ENCODE data around the gene TIMP2.

TIMP2 gene

DNA sequence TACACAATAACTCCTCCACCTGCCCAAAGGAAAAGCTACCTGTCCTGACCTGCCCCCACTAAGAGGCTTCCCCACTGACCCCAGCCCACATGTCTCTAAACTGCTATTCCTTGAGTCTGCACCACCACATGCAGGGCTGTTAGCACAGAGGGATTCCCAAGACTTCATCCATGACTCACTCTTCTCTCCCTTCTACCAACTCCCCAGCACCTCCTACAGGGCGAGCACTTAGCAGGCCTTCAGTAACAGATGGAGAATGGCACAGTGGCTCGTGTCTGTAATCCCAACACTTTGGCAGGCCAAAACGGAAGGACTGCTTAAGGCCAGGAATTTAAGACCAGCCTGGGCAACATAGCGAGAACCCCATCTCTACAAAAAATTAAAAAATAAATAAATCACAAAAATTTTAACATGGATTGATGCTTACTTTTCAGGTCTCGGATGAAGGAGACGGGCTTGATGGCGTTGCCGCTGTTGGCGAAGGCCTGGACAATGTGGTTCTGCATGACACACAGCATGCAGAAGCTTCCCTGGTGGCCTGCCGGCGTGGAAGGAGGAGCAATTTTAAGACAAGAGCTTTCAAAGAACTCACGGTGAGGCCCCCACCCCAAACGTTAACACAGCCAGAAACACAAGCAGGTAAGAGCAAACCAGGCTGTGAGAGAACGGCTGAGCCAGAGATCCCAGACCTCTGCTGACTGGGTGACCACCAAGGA, 96.6 kb downstream of the TIMP2 start:
- peaks cover 11% of the 10 kb centered on the region for H3K4me1 ChIP-seq (ENCODE audit: low read length)
- peaks cover 79% of the 10 kb centered on the region for H3K79me2 ChIP-seq (ENCODE audit: low read length)

DNA sequence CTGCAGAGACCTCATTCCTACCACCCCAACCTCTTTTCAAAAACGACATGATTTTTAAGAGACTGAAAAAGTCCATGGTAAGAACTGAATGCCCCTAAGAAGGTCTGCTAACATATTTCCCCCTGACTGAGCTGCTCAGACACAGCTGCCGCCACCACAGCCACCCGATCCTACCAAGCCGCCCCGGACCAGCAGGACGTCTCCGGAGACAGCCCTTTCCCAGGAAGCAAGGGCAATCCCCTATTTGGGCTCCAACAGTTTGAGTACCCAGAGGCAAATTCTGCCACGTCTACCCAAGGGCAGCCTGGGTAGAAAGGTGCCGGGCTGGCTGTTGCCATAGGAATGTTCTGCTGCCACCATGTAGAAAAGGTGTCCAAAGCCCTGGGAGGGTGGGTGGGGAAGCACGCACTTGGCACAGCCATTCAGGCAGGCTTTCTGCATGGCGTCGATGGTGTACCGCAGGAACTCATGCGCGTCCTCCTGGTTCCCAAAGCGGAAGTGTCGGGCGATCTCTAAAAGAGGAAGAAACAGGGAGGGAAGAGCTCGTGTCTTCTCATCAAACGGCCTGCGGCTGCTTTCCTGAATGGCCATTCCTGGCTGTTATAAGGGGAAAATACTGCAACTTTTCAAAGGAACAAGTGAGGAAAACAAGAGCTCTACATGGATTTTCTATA, 98.2 kb downstream of the TIMP2 start:
- TF ChIP-seq, protein P1, sequence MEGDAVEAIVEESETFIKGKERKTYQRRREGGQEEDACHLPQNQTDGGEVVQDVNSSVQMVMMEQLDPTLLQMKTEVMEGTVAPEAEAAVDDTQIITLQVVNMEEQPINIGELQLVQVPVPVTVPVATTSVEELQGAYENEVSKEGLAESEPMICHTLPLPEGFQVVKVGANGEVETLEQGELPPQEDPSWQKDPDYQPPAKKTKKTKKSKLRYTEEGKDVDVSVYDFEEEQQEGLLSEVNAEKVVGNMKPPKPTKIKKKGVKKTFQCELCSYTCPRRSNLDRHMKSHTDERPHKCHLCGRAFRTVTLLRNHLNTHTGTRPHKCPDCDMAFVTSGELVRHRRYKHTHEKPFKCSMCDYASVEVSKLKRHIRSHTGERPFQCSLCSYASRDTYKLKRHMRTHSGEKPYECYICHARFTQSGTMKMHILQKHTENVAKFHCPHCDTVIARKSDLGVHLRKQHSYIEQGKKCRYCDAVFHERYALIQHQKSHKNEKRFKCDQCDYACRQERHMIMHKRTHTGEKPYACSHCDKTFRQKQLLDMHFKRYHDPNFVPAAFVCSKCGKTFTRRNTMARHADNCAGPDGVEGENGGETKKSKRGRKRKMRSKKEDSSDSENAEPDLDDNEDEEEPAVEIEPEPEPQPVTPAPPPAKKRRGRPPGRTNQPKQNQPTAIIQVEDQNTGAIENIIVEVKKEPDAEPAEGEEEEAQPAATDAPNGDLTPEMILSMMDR (IDR thresholded peaks at IDR 0.05; ENCODE audit: low read depth, low read length) = no peak
- no peak for TF ChIP-seq EZH2phosphoT487 (IDR thresholded peaks at IDR 0.05; ENCODE audit: low read depth)
- Histone ChIP-seq H2AFZ (ENCODE audit: low read depth, low read length) (no peak overlapping the region), H3K4me2 (ENCODE audit: low read length) (peak overlapping the region; percentile 20), H3K4me3 (ENCODE audit: low read length) (no peak overlapping the region), H3K4me1 (ENCODE audit: low read length) (peaks cover 11% of the 10 kb centered on the region), H3K27ac (ENCODE audit: low read length) (peak overlapping the region; percentile 32; the same call in 1 of the 2 replicates), H3K9ac (ENCODE audit: low read length) (no peak overlapping the region), H3K36me3 (replicated peaks; ENCODE audit: low read depth, low read length) (peaks cover 78% of the 10 kb centered on the region), H3K79me2 (ENCODE audit: low read length) (peaks cover 68% of the 10 kb centered on the region), H3K27me3 (ENCODE audit: low read depth, low read length) (no peaks in the 10 kb centered on the region), H4K20me1 (ENCODE audit: insufficient read depth, low read length) (peaks cover 16% of the 10 kb centered on the region; the same call in 1 of the 2 replicates), H3K9me3 (ENCODE audit: insufficient read depth, low read length) (no peaks in the 10 kb centered on the region)

More for the DNA sequence above, 96.6 kb downstream of the TIMP2 start:
- peaks cover 10% of the 10 kb centered on the region; the same call in 1 of the 2 replicates for H4K20me1 ChIP-seq (ENCODE audit: insufficient read depth, low read length)
- H3K27me3 ChIP-seq (ENCODE audit: low read depth, low read length) = no peaks in the 10 kb centered on the region
- H3K27ac ChIP-seq (ENCODE audit: low read length) = no peak overlapping the region
- no peak overlapping the region for H3K4me3 ChIP-seq (ENCODE audit: low read length)
- peaks cover 79% of the 10 kb centered on the region for H3K36me3 ChIP-seq (replicated peaks; ENCODE audit: low read depth, low read length)
- TF ChIP-seq EZH2phosphoT487 (IDR thresholded peaks at IDR 0.05; ENCODE audit: low read depth) = no peak
- TF ChIP-seq, protein P1 (IDR thresholded peaks at IDR 0.05; ENCODE audit: low read depth, low read length) = no peak
- H3K9me3 ChIP-seq (ENCODE audit: insufficient read depth, low read length) = no peaks in the 10 kb centered on the region
- H3K4me2 ChIP-seq (ENCODE audit: low read length) = no peak overlapping the region
- H3K9ac ChIP-seq (ENCODE audit: low read length) = no peak overlapping the region
- no peak overlapping the region for H2AFZ ChIP-seq (ENCODE audit: low read depth, low read length)

DNA sequence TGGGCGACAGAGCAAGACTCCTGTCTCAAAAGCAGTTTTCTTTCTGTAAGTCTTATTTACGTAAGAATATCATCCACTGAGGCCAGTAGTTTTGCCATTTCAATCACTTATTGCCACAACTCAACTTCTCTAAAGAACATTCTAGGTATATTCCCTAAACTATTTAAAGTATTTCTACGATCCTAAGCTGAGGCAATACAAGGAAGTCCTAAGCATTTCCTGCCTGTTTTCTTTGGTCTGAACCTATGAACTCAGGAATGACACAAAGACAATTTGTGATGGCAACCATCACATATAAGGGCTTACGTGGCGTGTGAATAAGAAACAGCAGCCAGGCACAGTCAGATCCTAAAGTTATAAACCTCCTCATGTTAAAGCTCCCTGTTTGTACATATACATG, 98.8 kb downstream of the TIMP2 start:
- peaks cover 16% of the 10 kb centered on the region; the same call in 1 of the 2 replicates for H4K20me1 ChIP-seq (ENCODE audit: insufficient read depth, low read length)
- no peak overlapping the region for H3K4me3 ChIP-seq (ENCODE audit: low read length)
- peaks cover 11% of the 10 kb centered on the region for H3K4me1 ChIP-seq (ENCODE audit: low read length)
- H3K9ac ChIP-seq (ENCODE audit: low read length) = no peak overlapping the region
- TF ChIP-seq EZH2phosphoT487 (IDR thresholded peaks at IDR 0.05; ENCODE audit: low read depth) = no peak
- TF ChIP-seq, protein P1 (IDR thresholded peaks at IDR 0.05; ENCODE audit: low read depth, low read length) = no peak
- H3K27ac ChIP-seq (ENCODE audit: low read length) = no peak overlapping the region
- peaks cover 63% of the 10 kb centered on the region for H3K79me2 ChIP-seq (ENCODE audit: low read length)
- H3K27me3 ChIP-seq (ENCODE audit: low read depth, low read length) = no peaks in the 10 kb centered on the region
- H3K36me3 ChIP-seq (replicated peaks; ENCODE audit: low read depth, low read length) = peaks cover 78% of the 10 kb centered on the region
- no peaks in the 10 kb centered on the region for H3K9me3 ChIP-seq (ENCODE audit: insufficient read depth, low read length)
- H3K4me2 ChIP-seq (ENCODE audit: low read length) = no peak overlapping the region
- H2AFZ ChIP-seq (ENCODE audit: low read depth, low read length) = no peak overlapping the region

DNA sequence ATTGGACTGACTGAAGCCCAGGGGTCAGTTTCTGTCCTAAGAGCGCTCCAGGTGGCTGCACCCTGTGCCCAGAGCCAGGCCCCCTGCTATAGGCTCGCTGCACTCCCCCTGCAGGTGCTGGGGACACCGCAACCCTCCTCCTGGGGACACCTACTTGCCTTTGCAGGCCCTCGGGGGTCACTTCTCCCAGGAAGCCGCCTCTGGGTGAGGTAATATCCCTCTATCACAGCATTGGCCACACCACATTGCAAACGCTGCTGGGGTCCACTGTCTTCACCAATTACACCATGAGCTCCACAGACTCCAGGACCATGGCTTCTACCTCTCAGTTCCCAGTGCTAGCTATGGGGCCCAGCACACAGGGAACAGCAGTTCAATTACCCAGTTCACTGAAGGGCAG, 99.5 kb downstream of the TIMP2 start:
- Histone ChIP-seq H3K27me3 (ENCODE audit: low read depth, low read length) (no peaks in the 10 kb centered on the region), H3K4me1 (ENCODE audit: low read length) (peaks cover 11% of the 10 kb centered on the region), H3K79me2 (ENCODE audit: low read length) (peaks cover 58% of the 10 kb centered on the region), H3K9ac (ENCODE audit: low read length) (no peak overlapping the region), H3K27ac (ENCODE audit: low read length) (no peak overlapping the region), H2AFZ (ENCODE audit: low read depth, low read length) (no peak overlapping the region), H3K4me2 (ENCODE audit: low read length) (no peak overlapping the region), H4K20me1 (ENCODE audit: insufficient read depth, low read length) (peaks cover 16% of the 10 kb centered on the region; the same call in 1 of the 2 replicates), H3K9me3 (ENCODE audit: insufficient read depth, low read length) (no peaks in the 10 kb centered on the region), H3K4me3 (ENCODE audit: low read length) (no peak overlapping the region), H3K36me3 (replicated peaks; ENCODE audit: low read depth, low read length) (peaks cover 81% of the 10 kb centered on the region)
- TF ChIP-seq, protein P1 (IDR thresholded peaks at IDR 0.05; ENCODE audit: low read depth, low read length) = no peak
- TF ChIP-seq EZH2phosphoT487 (IDR thresholded peaks at IDR 0.05; ENCODE audit: low read depth) = no peak

Data from OCI-LY3 (cell line).